K562 (cell line): Measurements from ENCODE around the gene MEGF11. TPM values are rescaled to one million over a fixed set of nuclear protein-coding genes. Genes with fewer than 3 reads are reported as not detected.

Source experiments
- CTCF ChIP-seq, 3 experiments: IDR thresholded peaks in 2 of 3; conservative IDR thresholded peaks in 1 of 3; 2 replicates each; pipeline ENCODE4 v1.5.1; 2011 to 2012; ENCODE audit warnings: low read length in 3 of 3, mild to moderate bottlenecking in 3 of 3, control low read depth in 2 of 3, improper control_type of control experiment in 1 of 3, inconsistent platforms in 1 of 3, low read depth in 1 of 3, mixed read lengths in 1 of 3, moderate library complexity in 1 of 3; ENCODE audit not compliant: insufficient read depth in 2 of 3
- CTCFL ChIP-seq: IDR thresholded peaks from 2 replicates; pipeline ENCODE4 v1.6.1; 2011; ENCODE audit warnings: borderline replicate concordance, low read depth, mild to moderate bottlenecking, moderate library complexity, low read length; ENCODE audit not compliant: insufficient read depth, poor library complexity, severe bottlenecking
- SRF ChIP-seq, 2 experiments: fragments of 250-450, 450-650 bp in 1 of 2; sonication (Bioruptor Pico) in 1 of 2; sonication (generic) in 1 of 2; formaldehyde crosslinking; IDR thresholded peaks; 2 replicates each; pipeline versions ENCODE4 v1.5.0 to v1.5.1; 2020 to 2022; ENCODE audit warnings: mild to moderate bottlenecking in 1 of 2, missing genetic modification reagents in 1 of 2
- SRSF7 ChIP-seq: fragments of 200-400 bp; formaldehyde crosslinking; optimal IDR thresholded peaks from 2 replicates; pipeline ENCODE3; 2017; ENCODE audit warnings: mild to moderate bottlenecking, low read depth, low read length
- ZNF384 ChIP-seq: IDR thresholded peaks from 2 replicates; pipeline ENCODE4 v1.6.1; 2012; ENCODE audit warnings: low read depth, low read length, improper control_type of control experiment
- ZNF75A ChIP-seq: fragments of 450-650 bp; formaldehyde crosslinking; IDR thresholded peaks from 2 replicates; pipeline ENCODE4 v1.4.0; 2020; ENCODE audit warnings: mild to moderate bottlenecking
- polyA plus RNA-seq, 8 experiments: library from polyadenylated mRNA; depleted of rRNA in 4 of 8; stranded (reverse) in 5 of 8; unstranded in 3 of 8; fragments of >200 nt; fragmentation: Nextera tagmentation in 2 of 8; fragmentation: Illumina TruSeq in 1 of 8; extraction: Ambion mirVana in 2 of 8; extraction: Trizol in 1 of 8; gene quantifications; 2 replicates each; pipeline versions ENCODE4 v1.2.1 to v1.2.3, GENCODE V29; 2011 to 2014; ENCODE audit warnings: inconsistent platforms in 1 of 8, missing spikeins in 1 of 8
- total RNA-seq, 7 experiments: library from RNA; depleted of rRNA in 6 of 7; stranded (reverse); fragments of >200 nt in 6 of 7; fragmentation: Illumina TruSeq in 2 of 7; extraction: Trizol in 2 of 7; gene quantifications; 2 replicates each; pipeline versions ENCODE4 v1.2.1 to v1.2.3, GENCODE V29; 2011 to 2021; ENCODE audit warnings: low replicate concordance in 1 of 7

Gene MEGF11
- total and polyA plus RNA-seq, 9 of the 15 experiments (the other 6 are each of a cell fraction or from before 2014, with no cell fraction given), result 0.06 to 0.23 (median 0.20) TPM; not detected in 6

- peak; percentile 56; the same call in 1 of the 2 replicates for TF ChIP-seq ZNF384
- TF ChIP-seq CTCF (IDR thresholded peaks at IDR 0.05 in 2 of 3, conservative IDR thresholded peaks at IDR 0.05 in 1 of 3; ENCODE audit: insufficient read depth in 2 of 3, low read depth in 1 of 3, low read length in 3 of 3), result peak; percentile 78 to 92 (median 84)
- peak in 1 of 2 experiments; percentile 79; a peak in 1 of 4 replicates for TF ChIP-seq SRF (CRISPR knock-in tag; IDR thresholded peaks at IDR 0.05)
- TF ChIP-seq ZNF75A, result no peak
- no peak for TF ChIP-seq SRSF7
- TF ChIP-seq CTCFL, result peak; percentile 27
Measured at GRCh38 chr15:65856821-65857455, 396.6 kb downstream of the MEGF11 start (continued).
